ENCODE data around the gene SOD1.
"Not testable (repeated sequence)": the region's sequence is repeated elsewhere in the genome, so short reads cannot be mapped to it uniquely, and the experiment has no call there.

Gene SOD1

DNA sequence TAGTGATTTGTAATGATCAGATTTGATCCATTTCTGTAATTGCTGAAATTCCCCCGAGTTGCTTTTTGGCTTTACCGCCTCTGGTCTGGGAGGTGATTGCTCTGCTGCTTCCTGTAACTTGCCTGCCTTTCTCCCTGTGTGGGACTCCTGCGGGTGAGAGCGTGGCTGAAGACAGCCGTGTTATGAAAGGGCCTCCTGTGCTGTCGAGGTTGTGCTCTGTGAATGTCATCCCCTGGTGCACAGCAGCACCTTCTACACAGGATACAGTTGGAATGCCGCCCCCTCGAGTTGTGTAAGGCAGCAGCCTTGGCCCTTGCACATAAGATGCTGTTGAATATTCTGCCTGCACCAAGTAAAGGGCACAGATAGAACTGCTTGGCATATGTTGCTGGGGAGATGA is 5.9 kb downstream of the SOD1 start:
- TF ChIP-seq, protein P1, sequence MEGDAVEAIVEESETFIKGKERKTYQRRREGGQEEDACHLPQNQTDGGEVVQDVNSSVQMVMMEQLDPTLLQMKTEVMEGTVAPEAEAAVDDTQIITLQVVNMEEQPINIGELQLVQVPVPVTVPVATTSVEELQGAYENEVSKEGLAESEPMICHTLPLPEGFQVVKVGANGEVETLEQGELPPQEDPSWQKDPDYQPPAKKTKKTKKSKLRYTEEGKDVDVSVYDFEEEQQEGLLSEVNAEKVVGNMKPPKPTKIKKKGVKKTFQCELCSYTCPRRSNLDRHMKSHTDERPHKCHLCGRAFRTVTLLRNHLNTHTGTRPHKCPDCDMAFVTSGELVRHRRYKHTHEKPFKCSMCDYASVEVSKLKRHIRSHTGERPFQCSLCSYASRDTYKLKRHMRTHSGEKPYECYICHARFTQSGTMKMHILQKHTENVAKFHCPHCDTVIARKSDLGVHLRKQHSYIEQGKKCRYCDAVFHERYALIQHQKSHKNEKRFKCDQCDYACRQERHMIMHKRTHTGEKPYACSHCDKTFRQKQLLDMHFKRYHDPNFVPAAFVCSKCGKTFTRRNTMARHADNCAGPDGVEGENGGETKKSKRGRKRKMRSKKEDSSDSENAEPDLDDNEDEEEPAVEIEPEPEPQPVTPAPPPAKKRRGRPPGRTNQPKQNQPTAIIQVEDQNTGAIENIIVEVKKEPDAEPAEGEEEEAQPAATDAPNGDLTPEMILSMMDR (IDR thresholded peaks at IDR 0.05; ENCODE audit: borderline replicate concordance, control extremely low read depth, extremely low read depth, insufficient read depth, missing control alignments): no peak
- in situ Hi-C loops (cut with MboI; ENCODE audit: low sequenced_read_pairs, unreplicated experiment): no loop called here
- no peak for DNase-seq (ENCODE audit: low spot score)

DNA sequence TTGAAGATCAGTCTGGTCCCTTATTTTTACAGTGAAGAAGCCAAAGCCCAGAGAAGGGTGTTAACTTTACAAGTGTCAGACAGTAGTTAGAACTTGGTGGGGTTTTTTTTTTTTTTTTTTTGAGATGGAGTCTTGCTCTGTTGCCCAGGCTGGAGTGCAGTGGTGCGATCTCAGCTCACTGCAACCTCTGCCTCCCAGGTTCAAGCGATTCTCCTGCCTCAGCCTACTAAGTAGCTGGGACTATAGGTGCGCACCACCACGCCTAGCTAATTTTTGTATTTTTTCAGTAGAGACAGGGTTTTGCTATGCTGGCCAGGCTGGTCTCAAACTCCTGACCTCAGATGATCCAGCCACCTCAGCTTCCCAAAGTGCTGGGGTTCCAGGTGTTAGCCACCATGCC is 6.4 kb downstream of the SOD1 start:
- DNase-seq (ENCODE audit: low spot score); in situ Hi-C loops (cut with MboI; ENCODE audit: low sequenced_read_pairs, unreplicated experiment): not testable (repeated sequence)

DNA sequence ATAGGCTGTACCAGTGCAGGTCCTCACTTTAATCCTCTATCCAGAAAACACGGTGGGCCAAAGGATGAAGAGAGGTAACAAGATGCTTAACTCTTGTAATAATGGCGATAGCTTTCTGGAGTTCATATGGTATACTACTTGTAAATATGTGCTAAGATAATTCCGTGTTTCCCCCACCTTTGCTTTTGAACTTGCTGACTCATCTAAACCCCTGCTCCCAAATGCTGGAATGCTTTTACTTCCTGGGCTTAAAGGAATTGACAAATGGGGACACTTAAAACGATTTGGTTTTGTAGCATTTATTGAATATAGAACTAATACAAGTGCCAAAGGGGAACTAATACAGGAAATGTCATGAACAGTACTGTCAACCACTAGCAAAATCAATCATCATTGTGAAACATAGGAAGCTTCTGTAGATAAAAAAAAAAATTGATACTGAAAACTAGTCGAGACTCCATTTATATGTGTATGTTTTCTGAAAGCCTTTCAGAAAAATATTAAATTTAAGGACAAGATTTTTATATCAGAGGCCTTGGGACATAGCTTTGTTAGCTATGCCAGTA is 7.0 kb downstream of the SOD1 start:
- in situ Hi-C loops (cut with MboI; ENCODE audit: low sequenced_read_pairs, unreplicated experiment): no loop called here
- no peak for DNase-seq (ENCODE audit: low spot score)
- TF ChIP-seq, protein P1 (IDR thresholded peaks at IDR 0.05; ENCODE audit: borderline replicate concordance, control extremely low read depth, extremely low read depth, insufficient read depth, missing control alignments): no peak

DNA sequence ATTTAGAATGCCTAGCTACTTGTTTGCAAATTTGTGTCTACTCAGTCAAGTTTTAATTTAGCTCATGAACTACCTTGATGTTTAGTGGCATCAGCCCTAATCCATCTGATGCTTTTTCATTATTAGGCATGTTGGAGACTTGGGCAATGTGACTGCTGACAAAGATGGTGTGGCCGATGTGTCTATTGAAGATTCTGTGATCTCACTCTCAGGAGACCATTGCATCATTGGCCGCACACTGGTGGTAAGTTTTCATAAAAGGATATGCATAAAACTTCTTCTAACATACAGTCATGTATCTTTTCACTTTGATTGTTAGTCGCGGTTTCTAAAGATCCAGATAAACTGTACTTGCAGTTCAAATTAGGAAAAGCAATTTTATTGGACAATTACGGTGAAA is 7.6 kb downstream of the SOD1 start:
- DNase-seq (ENCODE audit: low spot score): no peak
- TF ChIP-seq, protein P1 (IDR thresholded peaks at IDR 0.05; ENCODE audit: borderline replicate concordance, control extremely low read depth, extremely low read depth, insufficient read depth, missing control alignments): no peak
- in situ Hi-C loops (cut with MboI; ENCODE audit: low sequenced_read_pairs, unreplicated experiment): no loop called here

DNA sequence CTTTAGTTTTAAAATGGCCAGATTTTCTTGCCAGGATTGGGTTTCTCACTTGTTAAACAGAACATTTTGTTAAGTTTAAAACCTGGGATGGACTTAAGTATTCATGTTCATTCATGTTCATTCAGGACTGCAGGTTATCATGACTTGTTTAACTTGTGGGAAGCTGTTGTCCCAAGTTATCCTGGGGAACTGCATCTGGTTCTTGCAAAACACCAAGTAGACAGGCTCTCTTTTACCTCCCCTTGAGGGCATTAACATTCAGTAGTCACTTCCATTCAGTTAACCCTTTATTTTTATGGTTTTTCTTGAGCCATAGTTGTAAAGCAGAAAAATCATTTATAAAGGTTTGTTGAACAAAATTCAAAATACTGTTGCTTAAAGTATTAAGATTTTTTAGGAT is 8.1 kb downstream of the SOD1 start:
- in situ Hi-C loops (cut with MboI; ENCODE audit: low sequenced_read_pairs, unreplicated experiment): no loop called here
- TF ChIP-seq, protein P1 (IDR thresholded peaks at IDR 0.05; ENCODE audit: borderline replicate concordance, control extremely low read depth, extremely low read depth, insufficient read depth, missing control alignments): no peak
- DNase-seq (ENCODE audit: low spot score): no peak

DNA sequence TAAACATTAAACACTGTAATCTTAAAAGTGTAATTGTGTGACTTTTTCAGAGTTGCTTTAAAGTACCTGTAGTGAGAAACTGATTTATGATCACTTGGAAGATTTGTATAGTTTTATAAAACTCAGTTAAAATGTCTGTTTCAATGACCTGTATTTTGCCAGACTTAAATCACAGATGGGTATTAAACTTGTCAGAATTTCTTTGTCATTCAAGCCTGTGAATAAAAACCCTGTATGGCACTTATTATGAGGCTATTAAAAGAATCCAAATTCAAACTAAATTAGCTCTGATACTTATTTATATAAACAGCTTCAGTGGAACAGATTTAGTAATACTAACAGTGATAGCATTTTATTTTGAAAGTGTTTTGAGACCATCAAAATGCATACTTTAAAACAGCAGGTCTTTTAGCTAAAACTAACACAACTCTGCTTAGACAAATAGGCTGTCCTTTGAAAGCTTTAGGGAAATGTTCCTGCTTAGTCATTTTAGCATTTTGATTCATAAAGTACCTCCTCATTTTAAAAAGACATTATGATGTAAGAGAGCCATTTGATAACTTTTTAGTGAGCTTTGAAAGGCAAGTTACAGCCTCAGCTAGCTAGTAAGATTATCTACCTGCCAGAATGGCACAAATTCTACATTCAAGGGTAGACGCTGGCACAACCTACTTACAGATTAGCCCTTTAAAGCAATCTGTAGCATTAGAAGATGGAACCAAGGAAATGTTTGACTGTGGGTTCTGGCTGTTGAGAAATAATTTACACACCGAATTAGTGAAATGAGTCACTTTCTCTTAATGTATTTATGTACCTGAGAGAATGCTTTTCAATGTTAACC is 9.4 kb downstream of the SOD1 start:
- TF ChIP-seq, protein P1 (IDR thresholded peaks at IDR 0.05; ENCODE audit: borderline replicate concordance, control extremely low read depth, extremely low read depth, insufficient read depth, missing control alignments): no peak
- in situ Hi-C loops (cut with MboI; ENCODE audit: low sequenced_read_pairs, unreplicated experiment): no loop called here
- no peak for DNase-seq (ENCODE audit: low spot score)

DNA sequence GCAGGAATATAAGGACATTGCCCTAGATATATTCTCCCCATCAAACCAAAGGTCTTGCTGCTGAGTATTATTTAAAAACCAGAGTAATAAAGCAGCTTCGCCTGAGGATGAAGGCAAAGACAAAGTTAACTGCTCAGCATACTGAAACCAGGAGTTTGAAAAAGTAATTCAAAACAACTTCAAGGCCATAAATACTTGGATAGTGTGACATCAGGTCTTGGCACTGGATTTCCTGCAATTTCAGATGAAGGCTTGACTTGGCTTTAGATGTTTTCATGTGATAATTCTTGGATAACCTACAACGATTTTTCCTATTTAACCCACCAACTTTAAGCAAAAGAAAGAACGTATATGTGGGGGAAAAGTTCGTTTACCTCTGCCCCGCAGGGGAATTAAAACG is 10.6 kb downstream of the SOD1 start:
- TF ChIP-seq, protein P1 (IDR thresholded peaks at IDR 0.05; ENCODE audit: borderline replicate concordance, control extremely low read depth, extremely low read depth, insufficient read depth, missing control alignments): no peak
- no peak for DNase-seq (ENCODE audit: low spot score)
- in situ Hi-C loops (cut with MboI; ENCODE audit: low sequenced_read_pairs, unreplicated experiment): no loop called here

All from GM13976 (cell line).